ENCODE measurements around the gene MTM1.

MTM1 gene

DNA sequence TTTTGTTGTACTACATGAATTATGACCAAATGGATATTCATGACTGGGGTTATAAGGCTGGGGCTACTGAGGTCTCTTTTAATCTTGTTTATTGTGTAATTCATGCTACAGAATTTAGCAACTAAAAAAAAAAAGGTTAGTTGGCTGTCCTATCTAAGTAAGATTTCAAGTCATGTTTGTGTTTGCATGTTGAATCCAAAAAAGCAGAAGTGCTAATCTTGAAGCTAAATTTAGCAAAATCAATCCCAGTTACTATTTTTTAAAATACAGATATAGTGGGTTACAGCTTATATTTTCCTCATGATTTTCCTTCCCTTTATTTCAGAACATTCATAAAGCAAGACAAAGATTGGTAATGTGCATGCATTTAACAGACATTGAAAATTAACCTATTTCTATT is 144.2 kb downstream of the MTM1 start:
- Histone ChIP-seq H3K27ac (ENCODE audit: extremely low read depth, low read depth, low read length) (no peak overlapping the region), H3K36me3 (ENCODE audit: control insufficient read depth in 2 of 2, insufficient read depth in 1 of 2, low read length in 2 of 2) (no peaks in the 10 kb centered on the region), H3K4me3 (ENCODE audit: low read depth, low read length) (no peak overlapping the region), H3K9me3 (ENCODE audit: control insufficient read depth, insufficient read depth, low read depth, low read length) (no peaks in the 10 kb centered on the region), H3K4me1 (ENCODE audit: control insufficient read depth, insufficient read depth, low read length) (no peaks in the 10 kb centered on the region)
- TF ChIP-seq IKZF3 (tag by site-specific recombination; IDR thresholded peaks at IDR 0.05) (no peak), TRIM28 (IDR thresholded peaks at IDR 0.05; ENCODE audit: borderline replicate concordance, low read length) (no peak), ZNF514 (tag by site-specific recombination; IDR thresholded peaks at IDR 0.05) (no peak), ZNF175 (tag by site-specific recombination; IDR thresholded peaks at IDR 0.05) (no peak), ZNF600 (tag by site-specific recombination; IDR thresholded peaks at IDR 0.05) (no peak), ZNF366 (tag by site-specific recombination; conservative IDR thresholded peaks at IDR 0.05) (no peak), ZNF221 (tag by site-specific recombination; IDR thresholded peaks at IDR 0.05; ENCODE audit: borderline replicate concordance) (no peak), ZNF266 (tag by site-specific recombination; IDR thresholded peaks at IDR 0.05; ENCODE audit: low read depth) (no peak), ZNF777 (tag by site-specific recombination; IDR thresholded peaks at IDR 0.05; ENCODE audit: borderline replicate concordance) (no peak), BCL11B (tag by site-specific recombination; IDR thresholded peaks at IDR 0.05; ENCODE audit: low read depth) (no peak), ZNF202 (tag by site-specific recombination; IDR thresholded peaks at IDR 0.05; ENCODE audit: borderline replicate concordance) (no peak), HOXC10 (CRISPR knock-in tag; IDR thresholded peaks at IDR 0.05) (no peak), ZNF335 (tag by site-specific recombination; conservative IDR thresholded peaks at IDR 0.05) (no peak), SP2 (tag by site-specific recombination; IDR thresholded peaks at IDR 0.05) (no peak), ZNF544 (tag by site-specific recombination; IDR thresholded peaks at IDR 0.05) (no peak), ZNF248 (tag by site-specific recombination; IDR thresholded peaks at IDR 0.05) (no peak), HOXD13 (CRISPR knock-in tag; IDR thresholded peaks at IDR 0.05; ENCODE audit: borderline replicate concordance) (no peak), ZFP41 (tag by site-specific recombination; IDR thresholded peaks at IDR 0.05; ENCODE audit: borderline replicate concordance) (no peak), ZNF37A (tag by site-specific recombination; IDR thresholded peaks at IDR 0.05) (no peak)
- ChIA-PET POLR2A (interaction anchor here (2.0 kb wide), 1 partner anchor 19 kb away, joined by 6 read pairs; the partner anchor contains the start of gene MTMR1), CTCF (interaction anchor here (0.6 to 1.5 kb wide), 4 partner anchors 29 to 970 kb away, joined by 3 to 7 read pairs (median 4); no protein-coding TSS in a partner anchor)

DNA sequence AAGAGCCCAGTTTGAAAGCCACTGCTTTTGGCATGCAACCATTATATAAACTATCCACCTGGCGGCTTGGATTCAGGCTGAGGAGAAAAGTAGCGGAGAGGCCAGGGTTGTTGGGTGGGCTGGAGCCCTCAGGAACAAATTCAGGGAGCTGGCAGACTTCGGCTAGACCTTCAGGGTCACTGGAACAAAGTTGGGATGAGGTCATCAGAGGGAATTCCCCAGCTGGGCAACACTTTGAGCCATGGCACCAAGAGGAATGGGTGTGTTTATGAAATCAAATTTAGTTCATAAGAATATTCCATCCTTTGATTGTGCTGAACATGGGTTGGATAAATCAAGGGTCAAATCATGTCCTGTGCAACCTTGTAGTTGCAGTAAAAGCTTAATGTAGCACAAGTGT is 146.8 kb downstream of the MTM1 start:
- POLR2A ChIA-PET, result interaction anchor here (0.5 to 1.1 kb wide), 2 partner anchors 17 to 21 kb away, joined by 3 to 8 read pairs; partner anchors contain the start of gene MTMR1
- no peaks in the 10 kb centered on the region for H3K9me3 ChIP-seq (ENCODE audit: control insufficient read depth, insufficient read depth, low read depth, low read length)
- no peaks in the 10 kb centered on the region for H3K4me1 ChIP-seq (ENCODE audit: control insufficient read depth, insufficient read depth, low read length)
- H3K4me3 ChIP-seq (ENCODE audit: low read depth, low read length), result no peak overlapping the region
- CTCF ChIA-PET, result interaction anchor here (0.6 to 6.8 kb wide), 17 partner anchors 9 to 841 kb away, joined by 3 to 58 read pairs (median 4); no protein-coding TSS in a partner anchor
- no peak overlapping the region for H3K27ac ChIP-seq (ENCODE audit: extremely low read depth, low read depth, low read length)
- TF ChIP-seq ZFP69B (tag by site-specific recombination; IDR thresholded peaks at IDR 0.05) (no peak), ZNF660 (tag by site-specific recombination; IDR thresholded peaks at IDR 0.05) (no peak), ZNF664 (tag by site-specific recombination; IDR thresholded peaks at IDR 0.05) (no peak), RBAK (tag by site-specific recombination; IDR thresholded peaks at IDR 0.05) (no peak)
- TF ChIP-seq, protein P1, sequence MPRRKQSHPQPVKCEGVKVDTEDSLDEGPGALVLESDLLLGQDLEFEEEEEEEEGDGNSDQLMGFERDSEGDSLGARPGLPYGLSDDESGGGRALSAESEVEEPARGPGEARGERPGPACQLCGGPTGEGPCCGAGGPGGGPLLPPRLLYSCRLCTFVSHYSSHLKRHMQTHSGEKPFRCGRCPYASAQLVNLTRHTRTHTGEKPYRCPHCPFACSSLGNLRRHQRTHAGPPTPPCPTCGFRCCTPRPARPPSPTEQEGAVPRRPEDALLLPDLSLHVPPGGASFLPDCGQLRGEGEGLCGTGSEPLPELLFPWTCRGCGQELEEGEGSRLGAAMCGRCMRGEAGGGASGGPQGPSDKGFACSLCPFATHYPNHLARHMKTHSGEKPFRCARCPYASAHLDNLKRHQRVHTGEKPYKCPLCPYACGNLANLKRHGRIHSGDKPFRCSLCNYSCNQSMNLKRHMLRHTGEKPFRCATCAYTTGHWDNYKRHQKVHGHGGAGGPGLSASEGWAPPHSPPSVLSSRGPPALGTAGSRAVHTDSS (tag by site-specific recombination; IDR thresholded peaks at IDR 0.05), result no peak
- TF ChIP-seq, protein P2, sequence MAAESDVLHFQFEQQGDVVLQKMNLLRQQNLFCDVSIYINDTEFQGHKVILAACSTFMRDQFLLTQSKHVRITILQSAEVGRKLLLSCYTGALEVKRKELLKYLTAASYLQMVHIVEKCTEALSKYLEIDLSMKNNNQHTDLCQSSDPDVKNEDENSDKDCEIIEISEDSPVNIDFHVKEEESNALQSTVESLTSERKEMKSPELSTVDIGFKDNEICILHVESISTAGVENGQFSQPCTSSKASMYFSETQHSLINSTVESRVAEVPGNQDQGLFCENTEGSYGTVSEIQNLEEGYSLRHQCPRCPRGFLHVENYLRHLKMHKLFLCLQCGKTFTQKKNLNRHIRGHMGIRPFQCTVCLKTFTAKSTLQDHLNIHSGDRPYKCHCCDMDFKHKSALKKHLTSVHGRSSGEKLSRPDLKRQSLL (tag by site-specific recombination; IDR thresholded peaks at IDR 0.05), result no peak
- no peaks in the 10 kb centered on the region for H3K36me3 ChIP-seq (ENCODE audit: control insufficient read depth in 2 of 2, insufficient read depth in 1 of 2, low read length in 2 of 2)
